Stimulated activated naive CD8-positive, alpha-beta T cell treated with anti-CD3 and anti-CD28 coated beads, Interleukin-15, Interleukin-2, amounts not matched to agents 100 ng/mL and 50 ng/mL, for 24 hours (primary cell): ENCODE data around the gene TGM2.

ENCODE experiments used
- H3K27ac Mint-ChIP-seq: one replicate; pipeline ENCODE4 v1.8.0; 2021; ENCODE audit warnings: mild to moderate bottlenecking, mixed read lengths
- H3K27me3 Mint-ChIP-seq: one replicate; pipeline ENCODE4 v1.8.0; 2021; ENCODE audit warnings: mixed read lengths
- H3K36me3 Mint-ChIP-seq: one replicate; pipeline ENCODE4 v1.8.0; 2021; ENCODE audit warnings: low read depth, mixed read lengths
- H3K4me1 Mint-ChIP-seq: one replicate; pipeline ENCODE4 v1.8.0; 2021; ENCODE audit warnings: low read depth, mixed read lengths
- H3K4me3 Mint-ChIP-seq: one replicate; pipeline ENCODE4 v1.8.0; 2021; ENCODE audit warnings: mild to moderate bottlenecking, mixed read lengths
- H3K9me3 Mint-ChIP-seq: one replicate; pipeline ENCODE4 v1.8.0; 2021; ENCODE audit warnings: mixed read lengths

Gene TGM2

DNA sequence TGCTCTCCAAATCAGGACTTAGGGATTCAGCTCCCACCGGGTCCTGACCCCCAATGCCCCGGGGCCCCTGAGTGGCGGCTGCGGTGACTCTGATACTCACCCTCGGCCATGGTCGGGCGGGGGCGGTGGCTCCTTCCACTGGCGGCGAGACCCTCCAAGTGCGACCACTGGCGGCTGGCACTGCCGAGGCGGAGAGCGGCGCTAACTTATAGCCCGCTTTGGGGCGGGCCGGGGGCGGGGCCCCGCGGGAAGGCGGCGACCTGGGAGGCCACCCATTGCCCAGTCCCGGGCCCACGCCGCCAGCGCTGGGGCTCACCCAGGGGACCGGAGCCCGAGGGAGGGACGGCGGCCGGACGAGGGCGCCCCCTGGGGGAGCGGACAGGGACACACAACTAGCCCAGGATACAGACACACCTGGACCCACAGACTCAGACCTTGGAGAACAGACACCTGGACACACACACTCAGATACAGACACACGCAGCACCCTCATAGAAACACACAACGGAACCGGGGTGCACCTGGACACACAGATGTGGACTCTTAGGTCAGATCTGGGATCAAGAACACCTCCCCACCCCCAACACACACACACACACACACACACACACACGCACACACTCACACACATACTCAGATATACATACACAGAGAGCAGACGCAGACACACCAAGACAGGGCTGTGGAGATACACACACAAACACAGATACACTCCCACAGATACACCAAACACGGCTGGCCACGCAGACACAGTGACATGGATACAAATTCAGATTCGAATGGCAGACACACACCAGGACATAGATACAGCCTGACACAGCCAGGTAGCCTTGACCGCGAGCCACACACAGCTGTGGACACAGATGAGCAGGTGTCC, at the start of gene TGM2:
Gene TGM2 (minus strand): TSS at position 182 of the 877 bp plus-strand sequence. CDS start 72 bp downstream, at position 110.
- H3K4me3 Mint-ChIP-seq: no peak within 1 kb of the TSS

GRCh38 chr20:38214256-38215193, 49.5 kb upstream of the TGM2 start:
- Mint-ChIP-seq H3K4me3 (no peak overlapping the region), H3K36me3 (no peaks in the 10 kb centered on the region), H3K27ac (no peak overlapping the region), H3K9me3 (no peaks in the 10 kb centered on the region), H3K4me1 (no peaks in the 10 kb centered on the region), H3K27me3 (no peaks in the 10 kb centered on the region)

More for the DNA sequence above, at the start of gene TGM2:
- H3K27me3 Mint-ChIP-seq: peaks cover 10% of the 10 kb centered on the region
- peaks cover 17% of the 10 kb centered on the region for H3K4me1 Mint-ChIP-seq
- no peak within 1 kb of the TSS for H3K27ac Mint-ChIP-seq
- H3K36me3 Mint-ChIP-seq: no peaks in the 10 kb centered on the region
- no peaks in the 10 kb centered on the region for H3K9me3 Mint-ChIP-seq

- H3K36me3 Mint-ChIP-seq: no peaks in the 10 kb centered on the region
Observed at GRCh38 chr20:38213607-38213940, 48.5 kb upstream of the TGM2 start.

GRCh38 chr20:38212806-38213606, 47.9 kb upstream of the TGM2 start:
- Mint-ChIP-seq H3K27ac (no peak overlapping the region), H3K27me3 (peaks cover 5% of the 10 kb centered on the region), H3K4me3 (no peak overlapping the region), H3K36me3 (no peaks in the 10 kb centered on the region), H3K9me3 (no peaks in the 10 kb centered on the region), H3K4me1 (no peaks in the 10 kb centered on the region)

More at GRCh38 chr20:38213607-38213940, 48.5 kb upstream of the TGM2 start:
- Mint-ChIP-seq H3K4me1 (no peaks in the 10 kb centered on the region), H3K4me3 (no peak overlapping the region), H3K27me3 (peaks cover 2% of the 10 kb centered on the region), H3K27ac (no peak overlapping the region), H3K9me3 (no peaks in the 10 kb centered on the region)

DNA sequence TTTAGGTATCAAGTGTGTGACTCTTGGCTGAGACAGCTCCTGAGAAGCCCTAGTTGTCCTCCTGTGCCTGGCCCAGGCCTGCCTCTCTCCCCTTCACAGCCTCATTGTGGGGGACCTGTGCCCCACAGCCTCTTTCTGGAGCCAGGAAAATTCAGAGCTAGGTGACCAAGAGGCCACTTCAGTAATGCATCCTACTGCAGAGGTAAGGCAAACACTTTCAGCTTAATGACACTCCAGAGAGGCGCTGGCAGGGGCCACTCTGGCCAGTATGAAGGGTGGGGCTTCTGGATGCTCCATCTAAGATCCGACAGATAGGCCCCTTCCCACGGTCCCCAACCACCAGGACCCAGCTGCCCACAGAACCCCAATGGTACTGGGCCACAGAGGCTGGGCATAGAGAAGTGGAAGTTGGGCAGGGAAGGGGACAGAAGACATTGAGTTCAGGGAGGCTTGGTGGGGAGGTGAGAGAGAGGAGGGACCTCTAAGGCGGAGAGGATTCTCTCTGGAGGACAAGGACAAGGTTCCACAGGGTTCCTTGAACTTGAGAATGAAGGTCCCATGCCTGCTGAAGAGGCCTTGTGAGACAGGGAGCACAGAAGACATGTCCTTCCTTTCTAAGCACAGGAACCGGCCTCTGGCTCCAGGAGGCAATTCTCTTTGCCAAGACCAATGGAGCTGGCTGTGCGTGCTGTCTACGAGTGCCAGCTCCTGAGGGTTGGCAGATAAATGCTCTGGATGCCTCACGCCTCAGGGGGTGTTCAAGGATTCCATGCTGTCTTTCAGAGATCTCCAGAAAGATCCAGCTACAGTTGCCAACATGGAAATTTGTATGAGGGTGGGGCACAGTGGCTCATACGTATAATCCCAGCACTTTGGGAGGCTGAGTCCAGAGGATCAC, 46.4 kb upstream of the TGM2 start:
- H3K9me3 Mint-ChIP-seq: no peaks in the 10 kb centered on the region
- H3K27me3 Mint-ChIP-seq: peaks cover 13% of the 10 kb centered on the region
- no peak overlapping the region for H3K27ac Mint-ChIP-seq
- no peaks in the 10 kb centered on the region for H3K4me1 Mint-ChIP-seq
- no peaks in the 10 kb centered on the region for H3K36me3 Mint-ChIP-seq
- no peak overlapping the region for H3K4me3 Mint-ChIP-seq

DNA sequence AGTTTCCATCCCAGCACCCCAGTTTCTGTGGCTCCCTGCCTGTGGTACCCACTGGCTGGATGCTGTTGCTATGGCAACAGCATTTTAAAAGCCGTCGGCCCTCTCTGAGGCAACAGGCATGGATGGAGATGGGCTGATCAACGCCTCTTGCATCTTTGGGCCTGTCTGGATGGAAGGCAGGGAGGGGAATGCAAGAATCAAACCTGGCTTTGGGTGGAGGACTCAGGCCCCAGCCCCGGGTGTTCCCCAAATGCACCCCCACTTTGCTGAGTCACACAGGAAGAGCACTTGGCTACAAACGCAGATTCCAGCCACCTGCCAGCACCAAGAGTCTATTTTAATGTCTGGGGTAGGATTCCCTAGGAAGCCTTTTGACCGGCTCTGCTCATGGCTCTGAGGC, 45.7 kb upstream of the TGM2 start:
- no peak overlapping the region for H3K27ac Mint-ChIP-seq
- H3K27me3 Mint-ChIP-seq: peaks cover 14% of the 10 kb centered on the region
- H3K36me3 Mint-ChIP-seq: no peaks in the 10 kb centered on the region
- H3K4me3 Mint-ChIP-seq: no peak overlapping the region
- H3K9me3 Mint-ChIP-seq: no peaks in the 10 kb centered on the region
- H3K4me1 Mint-ChIP-seq: no peaks in the 10 kb centered on the region

DNA sequence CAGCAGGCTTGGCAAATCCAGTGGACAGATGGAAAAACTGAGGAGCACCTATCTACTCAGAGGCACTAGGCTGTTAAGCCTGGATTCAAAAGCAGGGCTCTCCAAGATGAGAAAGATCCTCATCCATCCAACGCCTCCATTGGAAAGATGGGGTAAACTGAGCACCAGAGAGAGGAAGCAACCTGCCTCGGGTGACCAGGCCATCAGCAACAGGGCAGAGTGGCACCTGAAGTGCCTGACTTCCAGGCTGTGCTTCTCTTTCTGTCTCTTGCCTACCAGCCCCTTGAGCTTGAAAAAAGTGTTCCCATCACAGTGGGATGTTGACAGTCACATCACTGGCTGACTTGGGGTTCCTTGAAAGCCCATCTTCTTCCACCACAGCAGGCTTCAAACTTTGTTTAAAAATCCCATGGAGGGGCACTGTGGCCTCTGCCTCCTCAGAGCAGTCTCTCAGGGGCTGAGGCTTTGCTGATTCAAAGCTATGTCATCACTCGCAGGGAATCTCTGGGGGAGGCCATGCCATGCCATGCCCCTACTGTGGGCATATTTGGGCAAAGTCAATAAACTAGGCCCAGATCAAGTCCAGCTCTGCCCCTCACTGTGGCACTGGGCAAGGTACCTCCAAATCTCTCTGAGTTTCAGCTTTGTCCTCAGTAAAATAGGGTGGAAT, 44.8 kb upstream of the TGM2 start:
- Mint-ChIP-seq H3K36me3 (no peaks in the 10 kb centered on the region), H3K4me3 (no peak overlapping the region), H3K4me1 (no peaks in the 10 kb centered on the region), H3K9me3 (no peaks in the 10 kb centered on the region), H3K27me3 (peaks cover 19% of the 10 kb centered on the region), H3K27ac (no peak overlapping the region)

DNA sequence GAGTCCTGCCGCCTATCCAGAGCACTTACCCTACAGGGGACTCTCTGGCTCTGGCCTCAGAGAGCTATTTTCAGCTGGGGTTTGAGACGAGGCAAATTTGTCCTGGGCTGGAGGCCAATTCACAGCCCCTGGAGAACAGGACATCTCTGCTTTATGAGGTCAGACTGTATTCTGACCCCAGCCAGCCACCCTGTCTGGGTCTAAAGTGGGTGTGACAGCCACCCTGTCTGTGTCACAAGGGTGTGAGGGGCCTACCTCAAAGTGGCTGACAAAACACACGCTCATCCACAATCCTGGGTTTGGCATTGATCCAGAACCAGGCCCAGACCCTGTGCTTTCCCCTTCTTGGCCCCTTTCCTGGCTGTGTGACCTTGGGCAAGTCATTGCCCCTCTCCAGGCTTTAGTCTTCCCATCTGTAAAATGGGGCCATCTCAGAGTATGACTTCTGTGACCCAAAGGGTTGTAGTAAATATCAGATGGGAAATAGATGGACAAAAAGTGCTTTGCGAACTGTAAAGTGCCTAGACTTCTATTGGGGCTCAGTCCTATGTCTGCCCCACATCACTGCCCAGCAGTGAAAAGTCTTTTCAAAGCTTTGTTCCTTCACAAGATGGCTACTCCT, 44.1 kb upstream of the TGM2 start:
- H3K36me3 Mint-ChIP-seq: no peaks in the 10 kb centered on the region
- H3K4me3 Mint-ChIP-seq: no peak overlapping the region
- peaks cover 23% of the 10 kb centered on the region for H3K27me3 Mint-ChIP-seq
- no peaks in the 10 kb centered on the region for H3K9me3 Mint-ChIP-seq
- no peak overlapping the region for H3K27ac Mint-ChIP-seq
- H3K4me1 Mint-ChIP-seq: no peaks in the 10 kb centered on the region

DNA sequence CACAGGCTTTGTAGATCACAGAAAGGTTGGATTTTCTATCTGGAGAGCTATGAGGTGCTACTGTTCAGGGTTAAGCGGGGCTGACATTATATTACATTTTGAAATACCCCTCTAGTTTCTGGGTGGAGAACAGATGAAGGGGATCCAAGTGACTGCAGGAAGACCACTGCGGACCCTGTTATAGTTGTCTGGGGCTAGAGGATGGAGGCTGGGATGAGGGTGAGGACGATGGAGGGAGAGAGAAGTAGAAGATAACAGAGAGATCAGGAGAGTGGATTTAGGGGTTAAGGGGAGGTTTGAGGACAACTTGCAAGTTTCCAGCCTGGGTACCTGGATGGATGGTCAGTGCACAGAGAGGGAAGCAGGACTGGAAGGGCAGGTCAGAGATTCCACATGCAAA, 43.5 kb upstream of the TGM2 start:
- Mint-ChIP-seq H3K36me3 (no peaks in the 10 kb centered on the region), H3K9me3 (no peaks in the 10 kb centered on the region), H3K4me3 (no peak overlapping the region), H3K27me3 (peaks cover 26% of the 10 kb centered on the region), H3K27ac (no peak overlapping the region), H3K4me1 (no peaks in the 10 kb centered on the region)

DNA sequence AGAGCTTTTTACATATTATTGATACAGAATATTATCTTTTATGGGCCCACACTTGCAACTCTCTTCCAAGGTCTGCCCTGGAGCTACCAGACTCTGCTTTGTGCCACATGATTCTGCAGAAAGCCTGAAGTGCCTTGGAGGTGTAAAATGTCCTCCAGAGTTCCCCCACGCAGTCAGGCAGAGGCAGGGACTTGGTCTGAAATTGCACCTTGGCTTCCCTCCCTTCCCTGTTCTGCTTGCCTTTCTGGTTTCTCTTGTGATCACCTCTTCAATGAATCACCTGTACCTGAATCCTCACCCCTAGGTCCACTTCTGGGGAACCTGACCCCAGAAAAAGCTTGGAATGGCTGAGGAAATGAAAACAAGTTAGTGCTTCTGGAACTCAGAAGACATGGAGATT, 43.0 kb upstream of the TGM2 start:
- Mint-ChIP-seq H3K9me3 (no peaks in the 10 kb centered on the region), H3K36me3 (no peaks in the 10 kb centered on the region), H3K27me3 (peaks cover 27% of the 10 kb centered on the region), H3K4me1 (no peaks in the 10 kb centered on the region), H3K4me3 (no peak overlapping the region), H3K27ac (no peak overlapping the region)

DNA sequence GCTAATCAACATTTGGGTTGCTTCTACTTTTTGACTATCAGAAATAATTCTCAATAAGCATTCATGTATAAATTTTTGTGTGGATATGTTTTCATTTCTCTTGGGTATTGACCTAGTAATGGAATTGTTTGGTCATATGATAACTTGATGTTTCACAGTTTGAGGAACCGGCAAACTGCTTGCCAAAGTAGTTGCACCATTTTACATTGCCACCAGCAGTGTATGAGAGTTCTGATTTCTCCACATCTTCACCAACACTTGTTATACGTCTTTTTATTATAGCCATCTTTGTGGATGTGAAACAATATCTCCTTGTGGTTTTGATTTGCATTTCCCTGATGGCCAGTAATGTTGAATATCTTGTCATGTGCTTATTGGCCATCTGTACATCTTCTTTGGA, 42.6 kb upstream of the TGM2 start:
- no peaks in the 10 kb centered on the region for H3K4me1 Mint-ChIP-seq
- H3K4me3 Mint-ChIP-seq: no peak overlapping the region
- H3K36me3 Mint-ChIP-seq: no peaks in the 10 kb centered on the region
- H3K27me3 Mint-ChIP-seq: peaks cover 31% of the 10 kb centered on the region
- H3K27ac Mint-ChIP-seq: no peak overlapping the region
- no peaks in the 10 kb centered on the region for H3K9me3 Mint-ChIP-seq

DNA sequence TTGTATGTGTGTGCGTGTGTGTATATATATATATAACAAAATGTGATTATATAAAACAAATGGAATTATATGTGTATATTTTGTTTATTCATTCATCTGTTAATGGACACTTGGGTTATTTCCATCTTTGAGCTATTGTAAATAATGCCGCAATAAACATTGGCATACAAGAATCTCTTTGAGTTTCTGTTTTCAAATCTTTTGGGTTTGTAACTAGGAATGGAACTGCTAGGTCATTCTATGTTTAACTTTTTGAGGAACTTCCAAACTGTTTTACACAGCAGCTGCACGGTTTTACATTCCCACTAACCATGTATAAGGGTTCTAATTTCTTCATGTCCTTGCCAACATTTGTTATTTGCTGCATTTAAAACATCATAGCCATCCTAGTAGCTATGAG, 39.9 kb upstream of the TGM2 start:
- Mint-ChIP-seq H3K4me3 (no peak overlapping the region), H3K27me3 (peaks cover 31% of the 10 kb centered on the region), H3K4me1 (no peaks in the 10 kb centered on the region), H3K9me3 (no peaks in the 10 kb centered on the region), H3K27ac (no peak overlapping the region), H3K36me3 (no peaks in the 10 kb centered on the region)

- no peaks in the 10 kb centered on the region for H3K9me3 Mint-ChIP-seq
- no peaks in the 10 kb centered on the region for H3K36me3 Mint-ChIP-seq
Observed at GRCh38 chr20:38203981-38204357, 38.9 kb upstream of the TGM2 start.

More at GRCh38 chr20:38203981-38204357, 38.9 kb upstream of the TGM2 start:
- Mint-ChIP-seq H3K27ac (no peak overlapping the region), H3K27me3 (peaks cover 31% of the 10 kb centered on the region), H3K4me1 (no peaks in the 10 kb centered on the region), H3K4me3 (no peak overlapping the region)
